ENCODE measurements around the gene ZBTB20. TPM values are rescaled to one million over a fixed set of nuclear protein-coding genes. Genes with fewer than 3 reads are reported as not detected.

Gene ZBTB20
- total RNA-seq, 1 donor from 2014 or later = 30.4 TPM

GRCh38 chr3:114743746-114744485 is 403.2 kb downstream of the ZBTB20 start:
- TF ChIP-seq CTCF (IDR thresholded peaks at IDR 0.05; ENCODE audit: unreplicated experiment) = no peak
- no peaks in the 10 kb centered on the region for H3K36me3 Mint-ChIP-seq
- no peak overlapping the region for H3K4me3 Mint-ChIP-seq
- no peak overlapping the region for H3K27ac Mint-ChIP-seq
- H3K4me1 Mint-ChIP-seq = peaks cover 2% of the 10 kb centered on the region
- H3K9me3 Mint-ChIP-seq = no peaks in the 10 kb centered on the region
- DNase-seq (ENCODE audit: low spot score in 2 of 2, unreplicated experiment in 2 of 2) = no peak
- no peaks in the 10 kb centered on the region for H3K27me3 Mint-ChIP-seq (ENCODE audit: low read depth)

- no peaks in the 10 kb centered on the region for H3K9me3 Mint-ChIP-seq
- TF ChIP-seq CTCF (IDR thresholded peaks at IDR 0.05; ENCODE audit: unreplicated experiment) = no peak
These were observed 406.0 kb downstream of the ZBTB20 start for GRCh38 chr3:114741066-114741465.

DNA sequence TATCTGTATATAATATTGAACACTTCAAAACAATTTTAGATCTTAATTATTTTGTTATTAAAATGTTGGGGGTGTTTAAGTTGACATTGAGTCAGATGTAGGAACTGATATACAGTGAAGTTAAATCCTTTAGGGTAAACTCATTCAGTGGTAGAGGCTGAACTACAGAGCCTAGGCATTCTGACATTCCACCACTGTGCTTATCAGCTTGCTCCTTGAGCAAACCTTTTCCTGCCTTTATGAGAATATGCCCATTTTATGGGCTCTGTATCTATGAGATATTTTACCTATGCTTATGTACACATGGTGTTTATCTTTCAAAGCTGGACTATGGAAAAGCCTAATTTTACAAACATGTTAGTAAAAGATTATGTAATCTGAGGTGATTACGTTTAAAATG is 407.5 kb downstream of the ZBTB20 start:
- Mint-ChIP-seq H3K9me3 (no peaks in the 10 kb centered on the region), H3K36me3 (no peaks in the 10 kb centered on the region), H3K4me1 (no peaks in the 10 kb centered on the region), H3K4me3 (no peak overlapping the region), H3K27ac (no peak overlapping the region), H3K27me3 (ENCODE audit: low read depth) (no peaks in the 10 kb centered on the region)
- DNase-seq (ENCODE audit: low spot score in 2 of 2, unreplicated experiment in 2 of 2) = no peak
- no peak for TF ChIP-seq CTCF (IDR thresholded peaks at IDR 0.05; ENCODE audit: unreplicated experiment)

More at GRCh38 chr3:114741066-114741465, 406.0 kb downstream of the ZBTB20 start:
- Mint-ChIP-seq H3K27me3 (ENCODE audit: low read depth) (no peaks in the 10 kb centered on the region), H3K27ac (no peak overlapping the region), H3K4me3 (no peak overlapping the region), H3K4me1 (peaks cover 2% of the 10 kb centered on the region), H3K36me3 (no peaks in the 10 kb centered on the region)
- DNase-seq (ENCODE audit: low spot score in 2 of 2, unreplicated experiment in 2 of 2) = no peak

DNA sequence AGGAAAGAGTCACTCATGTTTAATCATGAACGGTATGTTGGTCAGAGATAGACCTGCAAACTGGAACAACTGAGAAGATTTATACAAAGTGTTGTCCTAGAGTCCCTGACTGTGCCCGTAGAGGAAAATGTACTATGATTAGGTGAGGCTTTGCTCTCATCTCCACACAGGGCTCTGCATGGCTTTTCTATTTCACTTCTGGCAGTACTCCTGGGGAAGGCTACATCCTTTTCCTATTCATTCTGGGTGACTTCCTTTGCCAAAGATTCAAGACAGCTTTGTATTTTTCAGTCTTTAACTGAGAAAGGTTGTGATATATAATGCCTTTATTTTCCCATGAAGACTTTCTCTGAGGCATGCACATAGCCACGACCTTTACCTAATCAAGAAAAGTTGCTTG is 414.7 kb downstream of the ZBTB20 start:
- no peak overlapping the region for H3K4me3 Mint-ChIP-seq
- no peak for DNase-seq (ENCODE audit: low spot score in 2 of 2, unreplicated experiment in 2 of 2)
- H3K27ac Mint-ChIP-seq = no peak overlapping the region
- H3K4me1 Mint-ChIP-seq = peaks cover 4% of the 10 kb centered on the region
- no peaks in the 10 kb centered on the region for H3K9me3 Mint-ChIP-seq
- TF ChIP-seq CTCF (IDR thresholded peaks at IDR 0.05; ENCODE audit: unreplicated experiment) = no peak
- H3K36me3 Mint-ChIP-seq = no peaks in the 10 kb centered on the region
- no peaks in the 10 kb centered on the region for H3K27me3 Mint-ChIP-seq (ENCODE audit: low read depth)

DNA sequence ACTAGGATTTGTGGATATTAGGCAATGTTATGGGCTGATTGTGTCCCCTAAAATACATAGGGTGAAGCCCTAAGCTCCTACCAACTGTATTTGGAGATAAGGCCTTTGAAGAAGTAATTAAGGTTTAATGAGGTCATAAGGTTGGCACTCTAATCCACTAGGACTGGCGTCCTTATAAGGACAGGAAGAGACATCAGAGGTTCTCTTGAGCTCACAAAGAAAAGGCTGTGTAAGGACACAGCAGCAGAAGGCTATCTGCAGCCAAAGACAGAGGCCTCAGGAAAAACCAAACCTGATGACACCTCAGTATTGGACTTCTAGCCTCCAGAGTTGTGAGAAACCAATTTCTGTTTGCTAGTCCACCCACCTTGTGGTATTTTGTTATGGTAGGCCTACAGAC is 416.7 kb downstream of the ZBTB20 start:
- no peaks in the 10 kb centered on the region for H3K36me3 Mint-ChIP-seq
- no peak overlapping the region for H3K4me3 Mint-ChIP-seq
- TF ChIP-seq CTCF (IDR thresholded peaks at IDR 0.05; ENCODE audit: unreplicated experiment) = no peak
- H3K9me3 Mint-ChIP-seq = no peaks in the 10 kb centered on the region
- DNase-seq (ENCODE audit: low spot score in 2 of 2, unreplicated experiment in 2 of 2) = no peak
- peaks cover 4% of the 10 kb centered on the region for H3K4me1 Mint-ChIP-seq
- no peak overlapping the region for H3K27ac Mint-ChIP-seq
- no peaks in the 10 kb centered on the region for H3K27me3 Mint-ChIP-seq (ENCODE audit: low read depth)

All from mesothelial cell of epicardium (in vitro differentiated cells).